ENCODE data around the gene SMIM14. TPM values are rescaled to one million over a fixed set of nuclear protein-coding genes. Genes with fewer than 3 reads are reported as not detected.

The SMIM14 gene
- total and polyA plus RNA-seq, 9 of the 15 experiments (the other 6 are each of a cell fraction or from before 2014, with no cell fraction given) = 0.98 to 3.7 (median 2.2) TPM

- no peak for TF ChIP-seq MLX (CRISPR knock-in tag; conservative IDR thresholded peaks at IDR 0.05)
- TF ChIP-seq SNRNP70 (optimal IDR thresholded peaks at IDR 0.05; ENCODE audit: low read depth, low read length) = no peak
- TF ChIP-seq ZMIZ1 (IDR thresholded peaks at IDR 0.05; ENCODE audit: low read depth in 2 of 2, low read length in 2 of 2) = no peak
- TF ChIP-seq ZNF165 (CRISPR knock-in tag; IDR thresholded peaks at IDR 0.05; ENCODE audit: borderline replicate concordance) = 0 out of 2 replicates have a peak, but pooled peaks have one; percentile 60
- no peak for TF ChIP-seq ARID3A (IDR thresholded peaks at IDR 0.05; ENCODE audit: borderline replicate concordance, low read depth, low read length)
- TF ChIP-seq ZNF518B (CRISPR knock-in tag; IDR thresholded peaks at IDR 0.05) = no peak
- TF ChIP-seq SMAD4 (CRISPR knock-in tag; conservative IDR thresholded peaks at IDR 0.05) = peak; percentile 73
- TF ChIP-seq PHF8 (IDR thresholded peaks at IDR 0.05; ENCODE audit: borderline replicate concordance, low read length) = peak; percentile 98; the same call in 1 of the 2 replicates
- 0 out of 2 replicates have a peak, but pooled peaks have one; percentile 2 for TF ChIP-seq USF2 (CRISPR knock-in tag; IDR thresholded peaks at IDR 0.05)
- peak; percentile 73 for TF ChIP-seq POLR2H (tag; IDR thresholded peaks at IDR 0.05; ENCODE audit: low read depth)
- TF ChIP-seq HCFC1 (IDR thresholded peaks at IDR 0.05; ENCODE audit: low read depth, low read length) = peak; percentile 63
- TF ChIP-seq, protein P1, sequence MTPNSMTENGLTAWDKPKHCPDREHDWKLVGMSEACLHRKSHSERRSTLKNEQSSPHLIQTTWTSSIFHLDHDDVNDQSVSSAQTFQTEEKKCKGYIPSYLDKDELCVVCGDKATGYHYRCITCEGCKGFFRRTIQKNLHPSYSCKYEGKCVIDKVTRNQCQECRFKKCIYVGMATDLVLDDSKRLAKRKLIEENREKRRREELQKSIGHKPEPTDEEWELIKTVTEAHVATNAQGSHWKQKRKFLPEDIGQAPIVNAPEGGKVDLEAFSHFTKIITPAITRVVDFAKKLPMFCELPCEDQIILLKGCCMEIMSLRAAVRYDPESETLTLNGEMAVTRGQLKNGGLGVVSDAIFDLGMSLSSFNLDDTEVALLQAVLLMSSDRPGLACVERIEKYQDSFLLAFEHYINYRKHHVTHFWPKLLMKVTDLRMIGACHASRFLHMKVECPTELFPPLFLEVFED (CRISPR knock-in tag; conservative IDR thresholded peaks at IDR 0.05) = peak; percentile 59; the same call in 1 of the 2 replicates
These were observed 111.2 kb downstream of the SMIM14 start, which contains the start of gene UGDH (continued) for GRCh38 chr4:39527296-39528060.

Data from K562 (cell line).